ENCODE measurements around the gene MAPRE3. TPM values are rescaled to one million over a fixed set of nuclear protein-coding genes. Genes with fewer than 3 reads are reported as not detected.
A peak's percentile ranks its signal among the peaks of the same experiment; 100 is the strongest.

MAPRE3 gene
- total RNA-seq, 4 donors from 2014 or later, result 9.3 to 23.0 (median 13.4) TPM

GRCh38 chr2:26978061-26978596 is 7.7 kb downstream of the MAPRE3 start:
- no peaks in the 10 kb centered on the region for H3K9me3 ChIP-seq
- DNase-seq (ENCODE audit: extremely low spot score), result no peak
- no peak overlapping the region for H3K27ac ChIP-seq (replicated peaks in 1 of 4)
- intact Hi-C loops (cut with DNase I), result no loop called here
- H3K4me3 ChIP-seq, result no peak overlapping the region
- no peaks in the 10 kb centered on the region for H3K27me3 ChIP-seq
- TF ChIP-seq EP300 (IDR thresholded peaks at IDR 0.05), result no peak
- no peak for TF ChIP-seq POLR2AphosphoS5 (IDR thresholded peaks at IDR 0.05)
- no peak for TF ChIP-seq POLR2A (IDR thresholded peaks at IDR 0.05; ENCODE audit: low read depth)
- TF ChIP-seq CTCF (IDR thresholded peaks at IDR 0.05), result no peak
- H3K36me3 ChIP-seq, result no peaks in the 10 kb centered on the region
- H3K4me1 ChIP-seq, result peaks cover 33 to 59% (median 47%) of the 10 kb centered on the region in 4 donors
- WGBS, result 76% methylated on average over 4 of the region's 4 CpGs

GRCh38 chr2:26979741-26980140 is 9.3 kb downstream of the MAPRE3 start:
- Histone ChIP-seq H3K4me3 (no peak overlapping the region), H3K36me3 (no peaks in the 10 kb centered on the region), H3K27me3 (no peaks in the 10 kb centered on the region), H3K4me1 (peaks cover 36 to 62% (median 49%) of the 10 kb centered on the region in 4 donors), H3K9me3 (no peaks in the 10 kb centered on the region), H3K27ac (replicated peaks in 1 of 4) (no peak overlapping the region)
- WGBS, result 68% methylated on average over 2 of the region's 2 CpGs
- DNase-seq (ENCODE audit: extremely low spot score), result no peak
- intact Hi-C loops (cut with DNase I), result no loop called here
- TF ChIP-seq POLR2A (IDR thresholded peaks at IDR 0.05; ENCODE audit: low read depth), result no peak
- TF ChIP-seq EP300 (IDR thresholded peaks at IDR 0.05), result no peak

- Histone ChIP-seq H3K27me3 (no peaks in the 10 kb centered on the region), H3K4me1 (peaks cover 35 to 58% (median 43%) of the 10 kb centered on the region in 4 donors), H3K27ac (replicated peaks in 1 of 4) (peak overlapping the region; percentile 54 to 78 (median 56)), H3K4me3 (no peak overlapping the region), H3K9me3 (no peaks in the 10 kb centered on the region), H3K36me3 (no peaks in the 10 kb centered on the region)
- no peak for TF ChIP-seq POLR2AphosphoS5 (IDR thresholded peaks at IDR 0.05)
- TF ChIP-seq CTCF (IDR thresholded peaks at IDR 0.05), result no peak
- TF ChIP-seq EP300 (IDR thresholded peaks at IDR 0.05), result no peak
- TF ChIP-seq POLR2A (IDR thresholded peaks at IDR 0.05; ENCODE audit: low read depth), result no peak
- DNase-seq (ENCODE audit: extremely low spot score), result no peak
- intact Hi-C loops (cut with DNase I), result no loop called here
- 47% methylated on average over 2 of the region's 2 CpGs for WGBS
These were observed 10.5 kb downstream of the MAPRE3 start for GRCh38 chr2:26980971-26981370.

- H3K27ac ChIP-seq (replicated peaks in 1 of 4), result peak overlapping the region; percentile 54 to 78 (median 56)
- 33% methylated on average over 2 of the region's 2 CpGs for WGBS
- peak; percentile 93 for DNase-seq (ENCODE audit: extremely low spot score)
These were observed 11.8 kb downstream of the MAPRE3 start for GRCh38 chr2:26982102-26982742.

More at GRCh38 chr2:26982102-26982742, 11.8 kb downstream of the MAPRE3 start:
- Histone ChIP-seq H3K9me3 (no peaks in the 10 kb centered on the region), H3K4me3 (no peak overlapping the region), H3K27me3 (no peaks in the 10 kb centered on the region), H3K4me1 (peaks cover 27 to 48% (median 37%) of the 10 kb centered on the region in 4 donors), H3K36me3 (no peaks in the 10 kb centered on the region)
- peak; percentile 30 to 64 (median 46) for TF ChIP-seq CTCF (IDR thresholded peaks at IDR 0.05)
- peak; percentile 46 to 70 for TF ChIP-seq POLR2AphosphoS5 (IDR thresholded peaks at IDR 0.05)
- no peak for TF ChIP-seq POLR2A (IDR thresholded peaks at IDR 0.05; ENCODE audit: low read depth)
- intact Hi-C loops (cut with DNase I), result no loop called here
